ENCODE results near the gene ADAP2.
"Not testable (repeated sequence)": the region's sequence is repeated elsewhere in the genome, so short reads cannot be mapped to it uniquely, and the experiment has no call there.

Gene ADAP2

DNA sequence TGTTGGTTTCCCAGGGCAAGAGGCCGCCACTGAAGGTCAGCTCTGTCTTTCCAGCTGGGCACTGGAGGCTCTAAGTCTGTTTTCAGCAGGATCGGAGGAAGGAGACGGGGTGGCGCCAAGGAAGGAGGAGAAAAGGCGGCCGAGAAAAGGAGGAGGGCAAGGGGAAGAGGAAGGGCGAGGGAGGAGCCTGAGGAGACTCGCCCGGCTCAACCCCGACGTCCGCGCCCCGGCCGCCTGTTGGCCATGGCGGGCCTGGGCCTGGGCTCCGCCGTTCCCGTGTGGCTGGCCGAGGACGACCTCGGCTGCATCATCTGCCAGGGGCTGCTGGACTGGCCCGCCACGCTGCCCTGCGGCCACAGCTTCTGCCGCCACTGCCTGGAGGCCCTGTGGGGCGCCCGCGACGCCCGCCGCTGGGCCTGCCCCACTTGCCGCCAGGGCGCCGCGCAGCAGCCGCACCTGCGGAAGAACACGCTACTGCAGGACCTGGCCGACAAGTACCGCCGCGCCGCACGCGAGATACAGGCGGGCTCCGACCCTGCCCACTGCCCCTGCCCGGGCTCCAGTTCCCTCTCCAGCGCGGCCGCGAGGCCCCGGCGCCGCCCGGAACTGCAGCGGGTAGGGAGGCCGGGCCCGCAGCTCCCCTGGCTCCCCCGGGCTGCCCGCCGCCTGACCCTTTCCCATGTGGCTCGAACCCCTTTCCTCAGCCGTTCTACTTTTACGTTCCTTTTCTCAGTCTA, 49.3 kb downstream of the ADAP2 start, which contains the start of gene RNF135:
Gene RNF135, plus strand, starts transcription at position 209 of the 737 bp plus-strand sequence. Its CDS starts 35 bp downstream, at position 244.
- Mint-ChIP-seq H3K4me1 (ENCODE audit: low read depth) (peaks cover 31% of the 10 kb centered on the region), H3K36me3 (ENCODE audit: low read depth) (peaks cover 20% of the 10 kb centered on the region), H3K27ac (peak within 1 kb of the TSS; percentile 89), H3K4me3 (peak within 1 kb of the TSS; percentile 85), H3K27me3 (peaks cover 22% of the 10 kb centered on the region), H3K9me3 (peaks cover 4% of the 10 kb centered on the region)
- peak; percentile 83 for DNase-seq

DNA sequence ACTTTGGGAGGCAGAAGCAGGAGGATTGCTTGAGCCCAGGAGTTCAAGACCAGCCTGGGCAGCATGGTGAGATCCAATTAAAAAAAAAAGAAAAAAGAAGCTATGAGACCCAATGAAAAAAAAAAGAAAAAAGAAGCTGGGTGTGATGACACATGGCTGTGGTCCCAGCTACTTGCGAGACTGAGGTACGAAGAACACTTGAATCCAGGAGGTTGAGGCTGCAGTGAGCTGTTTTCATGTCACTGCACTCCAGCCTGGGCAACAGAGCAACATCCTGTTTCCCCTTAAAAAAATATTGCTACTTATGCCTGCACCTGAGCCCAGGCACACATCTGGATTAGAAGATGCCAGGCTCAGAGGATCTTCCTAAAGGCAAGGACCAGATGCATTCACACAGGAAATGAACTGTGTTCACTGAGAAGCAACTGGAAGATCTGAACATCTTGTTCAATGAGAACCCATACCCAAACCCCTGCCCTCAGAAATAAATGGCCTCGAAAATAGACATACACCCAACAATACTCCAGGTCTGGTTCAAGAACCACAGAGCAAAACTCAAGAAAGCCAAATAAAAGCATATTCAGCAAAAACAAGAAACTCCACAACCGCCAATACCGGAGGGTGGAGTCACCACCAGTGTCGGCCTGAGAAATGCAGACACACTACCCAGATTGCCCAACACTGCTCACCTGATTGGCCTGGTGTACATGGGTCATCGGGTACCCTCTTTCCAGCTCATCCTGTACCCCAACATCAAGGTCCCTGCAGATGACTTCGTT, 53.5 kb downstream of the ADAP2 start:
- H3K9me3 Mint-ChIP-seq, result peaks cover 4% of the 10 kb centered on the region
- H3K27ac Mint-ChIP-seq, result no peak overlapping the region
- H3K27me3 Mint-ChIP-seq, result peaks cover 9% of the 10 kb centered on the region
- H3K4me3 Mint-ChIP-seq, result no peak overlapping the region
- DNase-seq, result no peak
- H3K4me1 Mint-ChIP-seq (ENCODE audit: low read depth), result peaks cover 19% of the 10 kb centered on the region
- peaks cover 24% of the 10 kb centered on the region for H3K36me3 Mint-ChIP-seq (ENCODE audit: low read depth)

DNA sequence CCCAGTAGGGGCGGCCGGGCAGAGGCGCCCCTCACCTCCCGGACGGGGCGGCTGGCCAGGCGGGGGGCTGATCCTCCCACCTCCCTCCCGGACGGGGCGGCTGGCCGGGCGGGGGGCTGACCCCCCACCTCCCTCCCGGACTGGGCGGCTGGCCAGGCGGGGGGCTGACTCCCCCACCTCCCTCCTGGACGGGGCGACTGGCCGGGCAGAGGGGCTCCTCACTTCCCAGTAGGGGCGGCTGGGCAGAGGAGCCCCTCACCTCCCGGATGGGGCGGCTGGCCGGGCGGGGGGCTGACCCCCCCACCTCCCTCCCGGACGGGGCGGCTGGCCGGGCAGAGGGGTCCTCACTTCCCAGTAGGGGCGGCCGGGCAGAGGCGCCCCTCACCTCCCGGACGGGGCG, 58.2 kb downstream of the ADAP2 start:
- not testable (repeated sequence) for H3K9me3 Mint-ChIP-seq

DNA sequence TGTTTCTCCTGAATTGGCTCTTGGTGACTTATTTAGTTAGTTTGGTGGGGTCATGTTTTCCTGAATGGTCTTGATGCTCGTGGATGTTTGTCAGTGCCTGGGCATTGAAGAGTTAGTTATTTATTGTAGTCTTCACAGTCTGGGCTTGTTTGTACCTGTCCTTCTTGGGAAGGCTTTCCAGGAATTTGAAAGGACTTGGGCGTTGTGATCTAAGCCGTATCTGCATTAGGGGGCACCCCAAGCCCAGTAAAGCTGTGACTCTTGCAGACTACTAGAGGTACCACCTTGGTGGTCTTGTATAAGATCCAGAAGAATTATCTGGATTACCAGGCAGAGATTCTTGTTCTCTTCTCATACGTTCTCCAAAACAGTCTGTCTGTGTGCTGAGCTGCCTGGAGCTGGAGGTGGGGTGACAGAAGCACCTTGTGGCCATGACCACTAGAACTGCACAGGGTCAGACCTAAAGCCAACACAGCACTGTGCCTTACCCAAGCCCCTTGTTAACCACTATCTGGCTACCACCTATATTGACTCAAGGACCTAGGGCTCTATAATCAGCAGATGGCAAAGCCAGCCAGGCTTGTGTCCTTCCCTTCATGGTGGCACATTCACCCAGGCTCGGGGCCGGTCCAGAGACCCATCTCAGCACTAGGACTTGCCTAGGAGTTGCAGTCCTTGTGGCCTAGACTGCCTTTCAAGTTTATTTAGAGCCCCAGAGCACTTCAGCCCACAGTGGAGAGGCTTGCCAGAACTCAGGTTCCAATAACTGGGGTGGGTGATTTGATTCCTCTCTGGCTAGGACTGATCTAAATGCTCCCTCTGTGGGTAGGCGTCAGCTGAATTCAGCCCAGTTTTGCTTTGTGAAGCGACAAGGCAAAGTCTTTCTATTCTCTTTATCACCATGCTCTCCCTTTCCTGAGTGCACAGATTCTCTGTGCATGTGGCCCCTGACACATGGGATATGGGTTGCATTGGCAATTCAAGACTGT, 60.1 kb downstream of the ADAP2 start:
- peaks cover 12% of the 10 kb centered on the region for H3K4me1 Mint-ChIP-seq (ENCODE audit: low read depth)
- H3K27me3 Mint-ChIP-seq, result no peaks in the 10 kb centered on the region
- no peak overlapping the region for H3K4me3 Mint-ChIP-seq
- peak overlapping the region; percentile 80 for H3K27ac Mint-ChIP-seq
- H3K36me3 Mint-ChIP-seq (ENCODE audit: low read depth), result no peaks in the 10 kb centered on the region
- no peak for DNase-seq
- H3K9me3 Mint-ChIP-seq, result no peaks in the 10 kb centered on the region

More for the DNA sequence above, 58.2 kb downstream of the ADAP2 start:
- H3K4me3 Mint-ChIP-seq, H3K27ac Mint-ChIP-seq, DNase-seq, H3K27me3 Mint-ChIP-seq: not testable (repeated sequence)
- peaks cover 12% of the 10 kb centered on the region for H3K36me3 Mint-ChIP-seq (ENCODE audit: low read depth)
- peaks cover 12% of the 10 kb centered on the region for H3K4me1 Mint-ChIP-seq (ENCODE audit: low read depth)

DNA sequence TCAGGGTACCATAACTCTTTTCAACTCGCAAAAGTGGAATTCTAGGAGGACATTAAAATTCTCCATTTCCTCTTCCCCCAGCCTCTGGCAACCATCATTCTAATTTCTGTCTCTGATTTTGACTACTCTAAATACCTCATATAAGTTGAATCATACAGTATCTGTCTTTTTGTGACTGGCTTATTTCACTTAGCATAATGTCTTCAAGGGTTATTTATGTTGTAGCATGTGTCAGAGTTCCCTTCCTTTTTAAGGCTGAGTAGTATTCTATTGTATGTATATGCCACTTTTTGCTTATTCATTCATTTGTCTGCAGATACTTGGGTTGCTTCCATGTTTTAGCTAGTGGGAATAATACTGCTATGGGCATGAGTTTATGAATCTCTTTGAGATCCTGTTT, 61.1 kb downstream of the ADAP2 start:
- DNase-seq, result no peak
- Mint-ChIP-seq H3K27me3 (no peaks in the 10 kb centered on the region), H3K36me3 (ENCODE audit: low read depth) (no peaks in the 10 kb centered on the region), H3K4me1 (ENCODE audit: low read depth) (peaks cover 12% of the 10 kb centered on the region), H3K9me3 (no peaks in the 10 kb centered on the region), H3K27ac (peak overlapping the region; percentile 80), H3K4me3 (no peak overlapping the region)

DNA sequence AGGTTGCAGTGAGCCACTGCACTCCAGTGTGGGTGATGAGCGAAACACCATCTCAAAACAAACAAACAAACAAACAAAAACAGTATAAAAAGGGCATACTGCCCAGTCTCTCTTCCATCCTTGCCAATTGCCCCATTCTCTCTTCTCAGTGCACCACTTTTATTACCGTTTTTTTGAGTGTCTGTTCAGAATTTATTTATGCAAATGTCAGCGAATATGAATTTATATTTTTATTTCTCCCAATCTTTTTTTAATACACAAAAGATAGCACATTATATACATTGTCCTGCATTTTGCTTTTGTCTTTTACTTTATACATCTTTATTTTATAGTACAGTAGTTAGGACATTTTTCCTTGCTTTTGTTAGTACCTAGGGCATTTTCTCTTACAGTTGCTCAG, 68.7 kb downstream of the ADAP2 start:
- Mint-ChIP-seq H3K4me3 (no peak overlapping the region), H3K27me3 (no peaks in the 10 kb centered on the region), H3K9me3 (no peaks in the 10 kb centered on the region), H3K27ac (no peak overlapping the region), H3K4me1 (ENCODE audit: low read depth) (no peaks in the 10 kb centered on the region), H3K36me3 (ENCODE audit: low read depth) (no peaks in the 10 kb centered on the region)
- DNase-seq, result no peak

DNA sequence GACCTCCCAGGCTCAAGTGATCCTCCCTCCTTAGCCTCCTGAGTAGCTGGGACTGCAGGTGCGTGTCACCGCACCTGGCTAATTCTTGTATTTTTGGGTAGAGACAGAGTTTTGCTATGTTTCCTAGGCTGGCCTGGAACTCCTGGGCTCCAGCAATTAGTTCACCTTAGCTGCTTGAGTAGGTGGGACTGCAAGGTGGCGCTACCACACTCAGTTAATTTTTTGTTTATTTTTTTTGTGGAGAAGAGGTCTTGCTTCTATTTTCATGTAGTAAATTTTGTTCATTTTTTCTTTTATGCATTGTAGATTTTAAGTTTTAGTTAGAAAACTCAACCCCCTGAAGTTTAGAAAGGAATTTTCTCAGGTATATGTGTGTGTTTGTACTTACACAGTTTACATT, 70.8 kb downstream of the ADAP2 start:
- Mint-ChIP-seq H3K4me3 (no peak overlapping the region), H3K36me3 (ENCODE audit: low read depth) (peaks cover 8% of the 10 kb centered on the region), H3K4me1 (ENCODE audit: low read depth) (no peaks in the 10 kb centered on the region), H3K27ac (no peak overlapping the region), H3K27me3 (no peaks in the 10 kb centered on the region), H3K9me3 (no peaks in the 10 kb centered on the region)
- no peak for DNase-seq

DNA sequence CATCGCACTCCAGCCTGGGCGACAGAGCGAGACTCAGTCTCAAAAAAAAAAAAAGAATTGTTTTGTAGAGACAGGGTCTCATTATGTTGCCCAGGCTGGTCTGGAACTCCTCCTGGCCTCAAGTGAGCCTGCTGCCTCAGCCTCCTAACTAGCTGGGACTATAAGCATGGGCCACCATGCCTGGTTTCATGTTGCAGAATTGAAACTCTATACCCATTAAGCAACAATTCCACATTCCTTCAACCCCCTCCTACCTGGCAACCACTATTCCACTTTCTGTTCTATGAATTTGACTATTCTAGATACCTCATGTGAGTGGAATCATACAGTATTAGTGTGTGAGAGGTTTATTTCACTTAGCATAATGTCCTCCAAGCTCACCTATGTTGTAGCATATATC, 73.6 kb downstream of the ADAP2 start:
- H3K4me1 Mint-ChIP-seq (ENCODE audit: low read depth), result no peaks in the 10 kb centered on the region
- H3K4me3 Mint-ChIP-seq, result no peak overlapping the region
- no peak for DNase-seq
- no peaks in the 10 kb centered on the region for H3K27me3 Mint-ChIP-seq
- H3K36me3 Mint-ChIP-seq (ENCODE audit: low read depth), result peaks cover 23% of the 10 kb centered on the region
- no peak overlapping the region for H3K27ac Mint-ChIP-seq
- no peaks in the 10 kb centered on the region for H3K9me3 Mint-ChIP-seq

DNA sequence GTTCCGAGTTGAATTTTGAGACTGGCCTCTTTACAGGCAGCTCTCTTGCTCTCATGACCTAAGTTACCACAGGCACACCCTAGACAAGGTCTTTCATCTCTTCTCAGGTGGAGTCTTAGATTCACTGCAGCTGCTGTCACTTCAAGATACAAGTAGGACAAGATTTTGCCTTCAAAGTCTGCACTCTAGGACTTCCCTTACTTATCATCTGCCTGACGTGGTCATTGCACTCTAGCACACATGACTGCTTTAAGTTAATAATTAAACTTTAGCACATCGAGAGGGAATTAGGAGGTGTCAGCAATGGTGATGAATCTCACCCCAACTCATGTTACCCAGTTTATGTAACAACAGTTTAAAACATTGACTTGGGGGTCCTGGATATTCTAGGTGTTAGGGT, 74.7 kb downstream of the ADAP2 start:
- Mint-ChIP-seq H3K36me3 (ENCODE audit: low read depth) (peaks cover 23% of the 10 kb centered on the region), H3K27me3 (no peaks in the 10 kb centered on the region), H3K9me3 (no peaks in the 10 kb centered on the region), H3K4me3 (no peak overlapping the region), H3K27ac (no peak overlapping the region), H3K4me1 (ENCODE audit: low read depth) (no peaks in the 10 kb centered on the region)
- no peak for DNase-seq

DNA sequence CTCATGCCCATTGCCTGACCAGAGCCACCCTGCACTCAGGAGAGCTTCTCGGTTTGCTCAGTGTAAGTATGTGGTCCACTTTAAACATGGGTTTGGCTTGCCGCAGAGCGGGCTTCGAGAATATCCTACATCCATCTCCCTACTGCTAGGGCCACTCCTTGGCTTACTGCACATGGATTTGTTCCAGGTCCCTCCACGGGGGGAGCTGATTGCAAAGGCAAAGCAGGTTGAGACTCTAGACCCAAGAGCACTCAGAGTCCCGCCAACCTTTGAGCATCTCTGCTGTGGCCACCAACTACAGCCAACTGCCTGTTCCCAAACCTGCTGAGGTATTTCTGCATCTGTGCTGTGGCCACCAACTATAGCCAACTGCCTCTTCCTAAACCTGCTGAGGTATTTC, 75.5 kb downstream of the ADAP2 start:
- H3K36me3 Mint-ChIP-seq (ENCODE audit: low read depth), result peaks cover 23% of the 10 kb centered on the region
- no peak for DNase-seq
- H3K4me1 Mint-ChIP-seq (ENCODE audit: low read depth), result no peaks in the 10 kb centered on the region
- H3K27me3 Mint-ChIP-seq, result no peaks in the 10 kb centered on the region
- H3K27ac Mint-ChIP-seq, result no peak overlapping the region
- H3K9me3 Mint-ChIP-seq, result no peaks in the 10 kb centered on the region
- H3K4me3 Mint-ChIP-seq, result no peak overlapping the region

DNA sequence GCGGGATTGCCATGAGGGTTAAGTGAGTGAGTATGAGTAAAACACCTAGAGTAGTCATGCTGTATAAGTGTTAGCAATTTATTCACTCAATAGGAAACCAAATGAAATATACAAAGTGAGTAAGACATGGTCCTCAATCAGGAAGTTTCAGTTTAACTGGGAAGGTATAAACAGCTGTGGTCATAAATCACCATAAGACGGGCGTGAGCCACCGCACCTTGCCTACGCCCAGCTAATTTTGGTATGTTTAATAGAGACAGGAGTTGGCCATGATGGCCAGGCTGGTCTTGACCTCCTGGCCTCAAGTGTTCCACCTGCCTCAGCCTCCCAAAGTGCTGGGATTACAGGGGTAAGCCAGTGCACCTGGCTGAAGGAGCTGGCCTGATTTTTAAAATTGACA, 76.1 kb downstream of the ADAP2 start:
- no peaks in the 10 kb centered on the region for H3K27me3 Mint-ChIP-seq
- H3K4me3 Mint-ChIP-seq, result no peak overlapping the region
- no peak for DNase-seq
- peaks cover 23% of the 10 kb centered on the region for H3K36me3 Mint-ChIP-seq (ENCODE audit: low read depth)
- no peaks in the 10 kb centered on the region for H3K9me3 Mint-ChIP-seq
- no peak overlapping the region for H3K27ac Mint-ChIP-seq
- no peaks in the 10 kb centered on the region for H3K4me1 Mint-ChIP-seq (ENCODE audit: low read depth)

DNA sequence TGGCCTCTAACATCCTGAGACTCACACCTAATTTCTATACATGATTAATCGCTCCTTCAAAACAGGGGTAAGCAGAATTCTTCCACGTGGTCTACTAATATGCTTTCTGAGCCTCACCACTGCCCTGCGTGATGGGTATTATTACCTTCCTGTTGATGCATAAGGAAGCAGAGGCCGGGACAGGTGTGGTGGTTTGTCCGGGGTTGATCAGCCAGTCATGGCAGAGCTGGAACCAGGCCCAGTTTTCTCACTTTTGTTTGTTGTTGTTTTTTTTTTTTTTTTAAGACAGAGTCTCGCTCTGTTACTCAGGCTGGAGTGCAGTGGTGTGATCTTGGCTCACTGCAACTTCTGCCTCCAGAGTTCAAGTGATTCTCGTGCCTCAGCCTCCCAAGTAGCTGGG, 80.3 kb downstream of the ADAP2 start:
- H3K36me3 Mint-ChIP-seq (ENCODE audit: low read depth), result peaks cover 19% of the 10 kb centered on the region
- H3K27ac Mint-ChIP-seq, result no peak overlapping the region
- H3K9me3 Mint-ChIP-seq, result no peaks in the 10 kb centered on the region
- H3K4me3 Mint-ChIP-seq, result no peak overlapping the region
- no peaks in the 10 kb centered on the region for H3K27me3 Mint-ChIP-seq
- no peak for DNase-seq
- no peaks in the 10 kb centered on the region for H3K4me1 Mint-ChIP-seq (ENCODE audit: low read depth)

DNA sequence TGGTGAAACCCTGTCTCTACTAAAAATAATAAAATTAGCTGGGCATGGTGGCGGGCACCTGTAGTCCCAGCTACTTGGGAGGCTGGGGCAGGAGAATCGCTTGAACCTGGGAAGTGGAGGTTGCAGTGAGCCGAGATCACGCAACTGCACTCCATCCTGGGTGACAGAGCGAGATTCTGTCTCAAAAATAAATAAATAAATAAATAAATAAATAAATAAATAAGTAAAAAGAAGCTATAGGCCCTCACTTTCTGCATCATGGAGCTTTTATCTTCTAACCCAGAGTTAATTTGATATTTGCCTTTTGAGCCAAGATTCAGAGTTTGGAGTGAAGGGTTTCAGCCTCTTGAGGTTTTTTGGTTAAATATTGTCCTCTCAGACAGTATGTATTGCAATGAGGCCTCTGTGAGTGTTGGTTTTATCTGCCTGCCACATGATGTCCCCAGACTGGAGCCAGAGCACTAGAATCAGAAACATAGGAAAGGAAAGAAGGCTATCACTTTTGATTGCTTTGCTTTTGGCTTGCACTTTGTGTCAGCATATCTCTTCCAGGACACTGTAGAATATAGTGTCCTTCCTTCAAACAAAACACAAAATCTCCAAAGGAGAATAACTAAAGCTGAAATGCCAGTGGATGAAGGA, 81.6 kb downstream of the ADAP2 start:
- H3K9me3 Mint-ChIP-seq, result no peaks in the 10 kb centered on the region
- peaks cover 11% of the 10 kb centered on the region for H3K36me3 Mint-ChIP-seq (ENCODE audit: low read depth)
- no peak overlapping the region for H3K27ac Mint-ChIP-seq
- DNase-seq, result no peak
- H3K4me1 Mint-ChIP-seq (ENCODE audit: low read depth), result peaks cover 8% of the 10 kb centered on the region
- peaks cover 10% of the 10 kb centered on the region for H3K27me3 Mint-ChIP-seq
- H3K4me3 Mint-ChIP-seq, result no peak overlapping the region

DNA sequence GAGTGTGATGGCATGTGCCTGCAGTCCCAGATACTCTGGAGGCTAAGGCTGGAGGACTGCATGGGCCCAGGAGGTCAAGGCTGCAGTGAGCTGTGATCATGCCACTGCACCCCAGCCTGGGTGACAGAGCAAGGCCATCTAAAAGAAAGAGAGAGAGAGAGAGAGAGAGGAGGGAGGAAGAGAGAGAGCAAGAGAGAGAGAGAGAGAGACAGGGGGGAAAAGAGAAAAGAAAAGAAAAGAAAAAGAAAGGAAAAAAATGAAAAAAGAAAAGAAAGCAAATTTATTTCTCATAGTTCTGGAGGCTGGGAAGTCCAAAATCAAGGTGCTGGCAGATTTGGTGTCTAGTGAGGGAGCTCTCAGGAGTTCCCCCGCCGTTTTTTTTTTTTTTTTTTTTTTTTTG, 82.4 kb downstream of the ADAP2 start:
- Mint-ChIP-seq H3K4me3 (no peak overlapping the region), H3K9me3 (no peaks in the 10 kb centered on the region), H3K36me3 (ENCODE audit: low read depth) (peaks cover 8% of the 10 kb centered on the region), H3K4me1 (ENCODE audit: low read depth) (peaks cover 14% of the 10 kb centered on the region), H3K27ac (no peak overlapping the region), H3K27me3 (peaks cover 16% of the 10 kb centered on the region)
- no peak for DNase-seq

Data from activated T-cell treated with anti-CD3 and anti-CD28 coated beads, Interleukin-2, amount 50 U/mL, for 24 hours (primary cell).